RWPE1 (cell line): ENCODE results near the gene INSYN2B.

Experiments
- CTCF ChIA-PET: fragments of 350-600 bp; sonication (Branson Sonifier 250); formaldehyde crosslinking; extraction: SDS; loops from one replicate; lab custom pipeline; 2021; lab: Yijun Ruan, JAX
- POLR2A ChIA-PET: fragments of 400-600 bp; formaldehyde crosslinking; extraction: SDS; loops from one replicate; lab custom pipeline; 2020; ENCODE audit warnings: antibody characterized with exemption; ENCODE audit not compliant: low non-redundant PET; lab: Yijun Ruan, JAX
- DNase-seq: peaks from one replicate; pipeline ENCODE4 v3.0.0; 2012; ENCODE audit warnings: low spot score
- H3K27ac ChIP-seq: fragments of 450-650 bp; 2 replicates; pipeline ENCODE4 v1.5.1; 2017
- CTCF ChIP-seq: fragments of 450-650 bp; conservative IDR thresholded peaks from 2 replicates; pipeline ENCODE4 v1.5.1; 2017; ENCODE audit warnings: low read depth, mild to moderate bottlenecking

Gene INSYN2B

GRCh38 chr5:169935762-169936161 lies 44.5 kb downstream of the INSYN2B start:
- H3K27ac ChIP-seq = no peak overlapping the region
- TF ChIP-seq CTCF = no peak
- ChIA-PET CTCF (interaction anchor here (0.6 kb wide), 2 partner anchors 27 to 135 kb away, joined by 3 read pairs; no protein-coding TSS in a partner anchor), POLR2A (no interaction called here)
- no peak for DNase-seq

- H3K27ac ChIP-seq = no peak overlapping the region
- no peak for TF ChIP-seq CTCF
- CTCF ChIA-PET = interaction anchor here (0.6 kb wide), 1 partner anchor 31 kb away, joined by 3 read pairs; no protein-coding TSS in a partner anchor
- DNase-seq = no peak
- POLR2A ChIA-PET = no interaction called here
These were observed 45.3 kb downstream of the INSYN2B start for GRCh38 chr5:169934990-169935389.

GRCh38 chr5:169933616-169934015 lies 46.7 kb downstream of the INSYN2B start:
- no peak overlapping the region for H3K27ac ChIP-seq

GRCh38 chr5:169933127-169933526 lies 47.2 kb downstream of the INSYN2B start:
- POLR2A ChIA-PET = no interaction called here
- no peak for DNase-seq
- TF ChIP-seq CTCF = no peak
- CTCF ChIA-PET = interaction anchor here (1.0 kb wide), 1 partner anchor 47 kb away, joined by 3 read pairs; the partner anchor contains the start of gene INSYN2B
- no peak overlapping the region for H3K27ac ChIP-seq

More at GRCh38 chr5:169933616-169934015, 46.7 kb downstream of the INSYN2B start:
- DNase-seq = no peak
- POLR2A ChIA-PET = no interaction called here
- no peak for TF ChIP-seq CTCF
- CTCF ChIA-PET = interaction anchor here (1.0 kb wide), 1 partner anchor 47 kb away, joined by 3 read pairs; the partner anchor contains the start of gene INSYN2B

GRCh38 chr5:169923988-169924387 lies 56.3 kb downstream of the INSYN2B start:
- TF ChIP-seq CTCF = no peak
- CTCF ChIA-PET = interaction anchor here (0.9 kb wide), 1 partner anchor 56 kb away, joined by 3 read pairs; the partner anchor contains the start of gene INSYN2B
- DNase-seq = no peak
- no peak overlapping the region for H3K27ac ChIP-seq
- POLR2A ChIA-PET = no interaction called here

GRCh38 chr5:169922474-169922873 lies 57.8 kb downstream of the INSYN2B start:
- no peak for DNase-seq
- no peak overlapping the region for H3K27ac ChIP-seq
- ChIA-PET CTCF (interaction anchor here (1.0 to 1.6 kb wide), 2 partner anchors 58 to 148 kb away, joined by 3 to 5 read pairs; partner anchors contain the start of gene INSYN2B), POLR2A (no interaction called here)
- TF ChIP-seq CTCF = no peak
